A549 (cell line): ENCODE results near the gene LAMA2. TPM values are rescaled to one million over a fixed set of nuclear protein-coding genes. Genes with fewer than 3 reads are reported as not detected.
A peak's percentile ranks its signal among the peaks of the same experiment; 100 is the strongest.

Experiments used
- ATAC-seq, 2 experiments: fragments of 200-7000 bp in 1 of 2; fragments of >200 bp in 1 of 2; cut with Nextera tagmentation in 1 of 2; cut with Tn5 transposase in 1 of 2; 3 replicates each; pipeline versions ENCODE4 v1.8.0 to v1.9.1; 2018 to 2020; ENCODE audit warnings: mild to moderate bottlenecking in 1 of 2, moderate library complexity in 1 of 2
- CTCF ChIA-PET: fragments of 300-600 bp; sonication (Branson Sonifier 250); formaldehyde crosslinking; extraction: SDS; loops from one replicate; lab custom pipeline; 2021; ENCODE audit warnings: antibody characterized with exemption, inconsistent platforms; lab: Yijun Ruan, JAX
- POLR2A ChIA-PET: fragments of 350-600 bp; formaldehyde crosslinking; extraction: SDS; loops from one replicate; lab custom pipeline; 2021; ENCODE audit warnings: antibody characterized with exemption, inconsistent platforms; lab: Yijun Ruan, JAX
- DNase-seq, 2 experiments: peaks; one replicate each; pipeline versions ENCODE4 v3.0.0 to v3.0.0-alpha.2; 2011 to 2016; ENCODE audit warnings: low read depth in 1 of 2, low spot score in 1 of 2
- FAIRE-seq: peaks from 2 replicates; lab custom pipeline; 2011; peaks lifted over from hg19 to GRCh38; lab: Jason Lieb, UNC
- H3K27ac ChIP-seq, 2 experiments: fragments of >200 bp; sonication (Bioruptor Twin); formaldehyde crosslinking; 3 replicates each; pipeline ENCODE4 v1.5.1; 2016 to 2017
- H3K4me1 ChIP-seq: fragments of >200 bp; sonication (Bioruptor Twin); formaldehyde crosslinking; 3 replicates; pipeline ENCODE4 v1.6.1; 2016
- H3K4me2 ChIP-seq: fragments of >200 bp; sonication (Bioruptor Twin); formaldehyde crosslinking; 3 replicates; pipeline ENCODE4 v1.6.1; 2016
- H3K4me3 ChIP-seq: fragments of >200 bp; sonication (Bioruptor Twin); formaldehyde crosslinking; 3 replicates; pipeline ENCODE4 v1.5.1; 2016
- H3K9me3 ChIP-seq: fragments of >200 bp; sonication (Bioruptor Twin); formaldehyde crosslinking; 3 replicates; pipeline ENCODE4 v1.6.1; 2016
- BHLHE40 ChIP-seq: IDR thresholded peaks from 2 replicates; pipeline ENCODE4 v1.6.1; 2012; ENCODE audit warnings: low read depth, low read length, inconsistent platforms
- CBX2 ChIP-seq: fragments of 200-600 bp; sonication (generic); IDR thresholded peaks from 2 replicates; pipeline ENCODE4 v1.6.1; 2016; ENCODE audit warnings: low read depth, mild to moderate bottlenecking, borderline replicate concordance
- CBX8 ChIP-seq: fragments of 200-600 bp; sonication (generic); IDR thresholded peaks from 2 replicates; pipeline ENCODE4 v1.6.1; 2016
- CEBPB ChIP-seq, 2 experiments: fragments of >200 bp in 1 of 2; sonication (Bioruptor Twin) in 1 of 2; formaldehyde crosslinking in 1 of 2; IDR thresholded peaks; 2 replicates each; pipeline ENCODE4 v1.6.1; 2012 to 2016
- EHF ChIP-seq: fragments of 250-450 bp; sonication (Bioruptor Pico); IDR thresholded peaks from 2 replicates; pipeline ENCODE4 v1.5.0; 2020; ENCODE audit warnings: mild to moderate bottlenecking
- FOSL2 ChIP-seq, 2 experiments: fragments of 450-650 bp in 1 of 2; fragments of >200 bp in 1 of 2; sonication (Bioruptor Twin) in 1 of 2; formaldehyde crosslinking; IDR thresholded peaks; 2 replicates each; pipeline versions ENCODE4 v1.5.0 to v1.6.1; 2016 to 2020; ENCODE audit warnings: mild to moderate bottlenecking in 1 of 2, moderate library complexity in 1 of 2
- GATA3 ChIP-seq: IDR thresholded peaks from 2 replicates; pipeline ENCODE4 v1.6.1; 2012; ENCODE audit warnings: borderline replicate concordance
- HOXB5 ChIP-seq: fragments of 250-450 bp; sonication (Bioruptor Pico); IDR thresholded peaks from 2 replicates; pipeline ENCODE4 v1.5.0; 2020; ENCODE audit warnings: mild to moderate bottlenecking, moderate library complexity
- JUN ChIP-seq, 2 experiments: fragments of >200 bp; sonication (Bioruptor Twin); formaldehyde crosslinking; IDR thresholded peaks; 2 replicates in 1 of 2; 3 replicates in 1 of 2; pipeline ENCODE4 v1.6.1; 2016 to 2017
- KDM1A ChIP-seq: fragments of 200-600 bp; sonication (generic); IDR thresholded peaks from 2 replicates; pipeline ENCODE4 v1.6.1; 2016; ENCODE audit warnings: low read depth, mild to moderate bottlenecking
- KDM5A ChIP-seq: fragments of 200-600 bp; sonication (generic); IDR thresholded peaks from 2 replicates; pipeline ENCODE4 v1.6.1; 2016; ENCODE audit warnings: antibody characterized with exemption, mild to moderate bottlenecking
- MAFK ChIP-seq: fragments of 450-650 bp; IDR thresholded peaks from 2 replicates; pipeline ENCODE4 v1.6.1; 2014; ENCODE audit not compliant: partially characterized antibody
- MAZ ChIP-seq: fragments of 150-350 bp; IDR thresholded peaks from 2 replicates; pipeline ENCODE4 v1.6.1; 2014; ENCODE audit warnings: antibody characterized with exemption, low read depth, low read length, borderline replicate concordance
- MYC ChIP-seq: IDR thresholded peaks from 2 replicates; pipeline ENCODE4 v1.6.1; 2012; ENCODE audit warnings: mild to moderate bottlenecking, inconsistent platforms, low read length, improper control_type of control experiment, borderline replicate concordance
- NFE2L2 ChIP-seq: fragments of 150-350 bp; conservative IDR thresholded peaks from 2 replicates; pipeline ENCODE4 v1.6.1; 2014; ENCODE audit warnings: low read length
- POLR2A ChIP-seq: IDR thresholded peaks from 2 replicates; pipeline ENCODE4 v1.6.1; 2012; ENCODE audit warnings: mild to moderate bottlenecking, low read length
- RARB ChIP-seq: fragments of 250-450 bp; sonication (Bioruptor Pico); IDR thresholded peaks from 2 replicates; pipeline ENCODE4 v1.8.0; 2021; ENCODE audit warnings: mild to moderate bottlenecking, moderate library complexity
- RCOR1 ChIP-seq: fragments of 150-350 bp; IDR thresholded peaks from 2 replicates; pipeline ENCODE4 v1.6.1; 2014; ENCODE audit warnings: antibody characterized with exemption, low read length, low read depth
- SMC3 ChIP-seq: fragments of >200 bp; sonication (Bioruptor Twin); formaldehyde crosslinking; IDR thresholded peaks from 3 replicates; pipeline ENCODE4 v1.6.1; 2018; ENCODE audit warnings: inconsistent platforms
- TFCP2L1 ChIP-seq: fragments of 250-450 bp; sonication (Bioruptor Pico); IDR thresholded peaks from 2 replicates; pipeline ENCODE4 v1.5.0; 2021; ENCODE audit warnings: mild to moderate bottlenecking
- ZNF302 ChIP-seq: fragments of 250-450 bp; sonication (Bioruptor Pico); IDR thresholded peaks from 2 replicates; pipeline ENCODE4 v1.9.0; 2021; ENCODE audit warnings: inconsistent platforms, mild to moderate bottlenecking, moderate library complexity
- WGBS: methylation state at CpG from one replicate; pipeline ENCODE4 v1.1.6; 2017; ENCODE audit errors: missing lambda C conversion rate; 5-methylcytosine and 5-hydroxymethylcytosine counted together
- polyA plus RNA-seq, 4 experiments: library from polyadenylated mRNA; depleted of rRNA in 3 of 4; stranded (reverse); fragments of >200 nt; fragmentation: RNase III in 1 of 4; extraction: RNeasy Plus Mini Kit Qiagen cat#74134 plus additional on column Dnase treatment in 1 of 4; gene quantifications; 2 replicates in 3 of 4; 3 replicates in 1 of 4; pipeline ENCODE4 v1.2.3, GENCODE V29; 2011 to 2017
- TF ChIP-seq, protein P1 (sequence below): fragments of 250-450 bp; sonication (Bioruptor Pico); IDR thresholded peaks from 2 replicates; pipeline ENCODE4 v1.5.0; 2021; ENCODE audit warnings: mild to moderate bottlenecking, moderate library complexity, borderline replicate concordance
- TF ChIP-seq, protein P2 (sequence below): fragments of >200 bp; sonication (Bioruptor Twin); formaldehyde crosslinking; IDR thresholded peaks from 2 replicates; pipeline ENCODE4 v1.6.1; 2016
- TF ChIP-seq, protein P3 (sequence below): fragments of 200-600 bp; sonication (generic); IDR thresholded peaks from 2 replicates; pipeline ENCODE4 v1.6.1; 2016; ENCODE audit warnings: antibody characterized with exemption, mild to moderate bottlenecking, moderate library complexity

Gene LAMA2
- polyA plus RNA-seq, 2 of the 4 experiments (the other 2 are of a cell fraction): 0.21 to 1.3 TPM

DNA sequence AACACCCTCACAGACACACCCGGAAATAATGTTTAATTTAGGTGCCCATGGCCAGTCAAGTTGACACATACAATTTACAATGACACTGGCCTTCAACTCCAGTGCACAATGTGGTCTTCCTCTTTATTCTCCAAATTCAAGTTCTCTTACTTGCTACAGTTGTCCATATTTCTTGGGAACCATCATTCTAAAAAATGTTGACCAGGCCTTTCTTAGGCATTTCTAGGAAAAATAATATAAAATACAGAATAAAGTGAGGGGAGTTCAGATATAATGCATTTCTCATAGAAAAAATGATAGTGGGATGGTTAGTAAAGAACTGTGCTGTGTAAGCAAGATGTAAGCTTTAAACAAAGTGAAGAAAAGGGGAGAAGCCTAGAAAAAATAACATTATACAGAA, 528.2 kb downstream of the LAMA2 start:
- Histone ChIP-seq H3K4me1 (no peaks in the 10 kb centered on the region), H3K9me3 (no peaks in the 10 kb centered on the region), H3K4me3 (no peak overlapping the region), H3K4me2 (no peak overlapping the region), H3K27ac (no peak overlapping the region)
- FAIRE-seq (no peak), ATAC-seq (no peak), DNase-seq (no peak)
- ChIA-PET CTCF (no interaction called here), POLR2A (no interaction called here)
- TF ChIP-seq FOSL2 (IDR thresholded peaks at IDR 0.05): no peak
- no peak for TF ChIP-seq FOSL2 (CRISPR knock-in tag; IDR thresholded peaks at IDR 0.05)
- TF ChIP-seq MAFK: peak; percentile 71
- WGBS: 52% methylated on average over 1 of the region's 1 CpG

DNA sequence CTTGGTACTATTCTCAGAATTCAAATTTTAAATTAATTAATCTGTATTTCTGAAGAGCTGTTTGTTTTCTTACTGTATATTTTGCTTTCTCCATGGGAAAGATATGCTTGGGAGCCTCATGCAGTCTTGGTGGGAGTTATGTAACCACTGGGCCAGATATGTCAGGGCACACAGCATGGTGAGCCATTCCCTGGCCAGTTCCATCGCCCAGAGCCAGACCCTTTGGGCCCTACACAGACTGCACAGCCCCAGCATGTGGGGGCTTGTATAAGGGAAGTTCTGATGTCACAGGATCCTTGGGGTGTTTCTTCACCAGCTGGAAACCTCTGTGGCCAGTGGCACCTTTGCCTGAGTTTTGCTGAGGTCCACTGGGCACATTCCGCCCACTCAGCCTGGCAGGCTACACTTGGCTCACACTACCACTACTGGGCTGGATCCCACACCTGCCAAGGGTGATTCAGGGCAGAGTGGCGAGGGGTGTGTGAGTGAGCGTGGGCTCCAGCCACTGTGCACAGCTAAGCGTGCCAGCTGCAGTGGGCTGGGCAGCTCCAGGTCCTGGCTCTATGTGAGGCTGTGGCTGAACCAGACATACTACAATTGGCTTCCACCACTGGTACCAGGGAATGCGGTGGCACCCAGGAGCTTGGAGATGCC, 533.5 kb downstream of the LAMA2 start:
- no peaks in the 10 kb centered on the region for H3K9me3 ChIP-seq
- POLR2A ChIA-PET: no interaction called here
- TF ChIP-seq HOXB5: no peak
- no peak for TF ChIP-seq MYC
- no peak for TF ChIP-seq RCOR1
- no peak for TF ChIP-seq MAFK
- TF ChIP-seq JUN (IDR thresholded peaks at IDR 0.05): no peak
- TF ChIP-seq, all 56 proteins: peak for 0
- no peak overlapping the region for H3K27ac ChIP-seq
- H3K4me2 ChIP-seq: no peak overlapping the region
- 53% methylated on average over 3 of the region's 6 CpGs for WGBS
- FAIRE-seq: no peak
- ATAC-seq: no peak
- CTCF ChIA-PET: no interaction called here
- no peak overlapping the region for H3K4me3 ChIP-seq
- no peak for DNase-seq
- H3K4me1 ChIP-seq: no peaks in the 10 kb centered on the region

DNA sequence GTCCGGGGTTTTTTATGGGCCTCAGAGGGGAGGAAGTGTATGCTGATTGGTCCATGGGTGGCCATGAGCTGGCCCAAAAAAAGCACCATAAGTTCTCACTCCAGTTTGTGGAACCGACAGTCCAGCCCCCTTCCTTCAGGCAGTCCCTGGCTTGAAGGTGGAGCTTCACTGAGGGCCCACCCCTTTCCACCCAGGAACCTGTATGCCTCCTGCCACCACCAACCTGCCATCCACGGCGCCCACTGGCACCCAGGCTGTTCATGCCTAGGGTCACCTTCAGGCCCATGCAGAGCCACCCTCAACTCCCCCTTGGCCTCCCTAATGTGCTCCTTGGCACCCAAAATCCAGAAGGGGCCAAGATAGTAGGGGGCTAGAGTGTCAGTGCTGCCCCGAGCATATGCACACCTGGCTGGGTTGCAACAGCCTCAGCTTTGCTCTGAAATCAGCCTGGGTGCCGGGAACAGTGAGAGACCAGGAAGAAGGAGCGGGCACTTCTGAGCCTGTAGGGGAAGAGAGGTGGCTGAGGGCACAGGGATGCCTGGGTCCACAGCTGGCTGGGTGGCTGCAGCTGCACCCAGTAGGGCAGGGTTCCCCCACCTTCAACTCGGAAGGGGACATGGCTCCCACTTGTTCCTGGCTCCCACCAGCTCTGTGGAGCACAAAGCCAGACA, 534.6 kb downstream of the LAMA2 start:
- WGBS: 67% methylated on average over 4 of the region's 8 CpGs
- FAIRE-seq (no peak), DNase-seq (no peak), ATAC-seq (no peak)
- Histone ChIP-seq H3K4me3 (no peak overlapping the region), H3K9me3 (no peaks in the 10 kb centered on the region), H3K27ac (no peak overlapping the region), H3K4me1 (no peaks in the 10 kb centered on the region), H3K4me2 (no peak overlapping the region)
- ChIA-PET POLR2A (no interaction called here), CTCF (no interaction called here)
- no peak for TF ChIP-seq BHLHE40
- no peak for TF ChIP-seq EHF (CRISPR knock-in tag)

DNA sequence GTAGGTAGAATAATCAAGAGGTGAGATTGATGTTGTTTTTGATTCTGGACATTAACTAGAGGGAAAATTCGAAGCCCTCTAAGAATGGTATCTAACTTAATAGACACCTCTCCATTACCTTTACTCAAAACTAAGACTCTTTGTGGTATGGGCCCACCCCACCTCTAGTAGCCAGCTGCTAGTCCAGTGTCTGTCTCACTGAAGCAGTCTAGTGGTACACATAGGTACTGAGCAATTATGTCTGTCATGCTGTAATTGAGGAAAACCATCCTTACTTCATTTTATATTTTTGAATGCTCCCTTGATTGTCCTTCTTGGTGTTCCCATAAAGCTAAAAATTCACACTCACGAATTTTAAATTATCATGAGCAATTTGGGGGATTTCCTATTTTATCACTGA, 536.4 kb downstream of the LAMA2 start:
- CTCF ChIA-PET: no interaction called here
- Histone ChIP-seq H3K27ac (no peak overlapping the region), H3K4me1 (no peaks in the 10 kb centered on the region), H3K4me2 (no peak overlapping the region), H3K9me3 (no peaks in the 10 kb centered on the region), H3K4me3 (no peak overlapping the region)
- ATAC-seq (no peak), FAIRE-seq (no peak), DNase-seq (no peak)
- POLR2A ChIA-PET: no interaction called here
- TF ChIP-seq, protein P1, sequence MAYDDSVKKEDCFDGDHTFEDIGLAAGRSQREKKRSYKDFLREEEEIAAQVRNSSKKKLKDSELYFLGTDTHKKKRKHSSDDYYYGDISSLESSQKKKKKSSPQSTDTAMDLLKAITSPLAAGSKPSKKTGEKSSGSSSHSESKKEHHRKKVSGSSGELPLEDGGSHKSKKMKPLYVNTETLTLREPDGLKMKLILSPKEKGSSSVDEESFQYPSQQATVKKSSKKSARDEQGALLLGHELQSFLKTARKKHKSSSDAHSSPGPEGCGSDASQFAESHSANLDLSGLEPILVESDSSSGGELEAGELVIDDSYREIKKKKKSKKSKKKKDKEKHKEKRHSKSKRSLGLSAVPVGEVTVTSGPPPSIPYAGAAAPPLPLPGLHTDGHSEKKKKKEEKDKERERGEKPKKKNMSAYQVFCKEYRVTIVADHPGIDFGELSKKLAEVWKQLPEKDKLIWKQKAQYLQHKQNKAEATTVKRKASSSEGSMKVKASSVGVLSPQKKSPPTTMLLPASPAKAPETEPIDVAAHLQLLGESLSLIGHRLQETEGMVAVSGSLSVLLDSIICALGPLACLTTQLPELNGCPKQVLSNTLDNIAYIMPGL (CRISPR knock-in tag): no peak
- TF ChIP-seq NFE2L2: no peak
- TF ChIP-seq RCOR1: no peak
- TF ChIP-seq, protein P2, sequence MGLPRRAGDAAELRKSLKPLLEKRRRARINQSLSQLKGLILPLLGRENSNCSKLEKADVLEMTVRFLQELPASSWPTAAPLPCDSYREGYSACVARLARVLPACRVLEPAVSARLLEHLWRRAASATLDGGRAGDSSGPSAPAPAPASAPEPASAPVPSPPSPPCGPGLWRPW: no peak
- TF ChIP-seq SMC3: no peak
- TF ChIP-seq KDM5A: no peak
- no peak for TF ChIP-seq CBX8
- no peak for TF ChIP-seq RARB (CRISPR knock-in tag)
- TF ChIP-seq CBX2: no peak
- no peak for TF ChIP-seq CEBPB (IDR thresholded peaks at IDR 0.05)
- TF ChIP-seq POLR2A: no peak
- TF ChIP-seq, protein P3, sequence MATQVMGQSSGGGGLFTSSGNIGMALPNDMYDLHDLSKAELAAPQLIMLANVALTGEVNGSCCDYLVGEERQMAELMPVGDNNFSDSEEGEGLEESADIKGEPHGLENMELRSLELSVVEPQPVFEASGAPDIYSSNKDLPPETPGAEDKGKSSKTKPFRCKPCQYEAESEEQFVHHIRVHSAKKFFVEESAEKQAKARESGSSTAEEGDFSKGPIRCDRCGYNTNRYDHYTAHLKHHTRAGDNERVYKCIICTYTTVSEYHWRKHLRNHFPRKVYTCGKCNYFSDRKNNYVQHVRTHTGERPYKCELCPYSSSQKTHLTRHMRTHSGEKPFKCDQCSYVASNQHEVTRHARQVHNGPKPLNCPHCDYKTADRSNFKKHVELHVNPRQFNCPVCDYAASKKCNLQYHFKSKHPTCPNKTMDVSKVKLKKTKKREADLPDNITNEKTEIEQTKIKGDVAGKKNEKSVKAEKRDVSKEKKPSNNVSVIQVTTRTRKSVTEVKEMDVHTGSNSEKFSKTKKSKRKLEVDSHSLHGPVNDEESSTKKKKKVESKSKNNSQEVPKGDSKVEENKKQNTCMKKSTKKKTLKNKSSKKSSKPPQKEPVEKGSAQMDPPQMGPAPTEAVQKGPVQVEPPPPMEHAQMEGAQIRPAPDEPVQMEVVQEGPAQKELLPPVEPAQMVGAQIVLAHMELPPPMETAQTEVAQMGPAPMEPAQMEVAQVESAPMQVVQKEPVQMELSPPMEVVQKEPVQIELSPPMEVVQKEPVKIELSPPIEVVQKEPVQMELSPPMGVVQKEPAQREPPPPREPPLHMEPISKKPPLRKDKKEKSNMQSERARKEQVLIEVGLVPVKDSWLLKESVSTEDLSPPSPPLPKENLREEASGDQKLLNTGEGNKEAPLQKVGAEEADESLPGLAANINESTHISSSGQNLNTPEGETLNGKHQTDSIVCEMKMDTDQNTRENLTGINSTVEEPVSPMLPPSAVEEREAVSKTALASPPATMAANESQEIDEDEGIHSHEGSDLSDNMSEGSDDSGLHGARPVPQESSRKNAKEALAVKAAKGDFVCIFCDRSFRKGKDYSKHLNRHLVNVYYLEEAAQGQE: no peak
- no peak for TF ChIP-seq TFCP2L1 (CRISPR knock-in tag)
- no peak for TF ChIP-seq GATA3
- no peak for TF ChIP-seq MAZ
- TF ChIP-seq JUN (IDR thresholded peaks at IDR 0.05): no peak
- TF ChIP-seq KDM1A: no peak
- TF ChIP-seq ZNF302 (CRISPR knock-in tag): no peak
- 4% methylated on average over 2 of the region's 2 CpGs for WGBS
